A549 (cell line): ENCODE data around the gene NTRK3. TPM values are rescaled to one million over a fixed set of nuclear protein-coding genes. Genes with fewer than 3 reads are reported as not detected.

Source experiments
- ATAC-seq, 2 experiments: fragments of 200-7000 bp in 1 of 2; fragments of >200 bp in 1 of 2; cut with Nextera tagmentation in 1 of 2; cut with Tn5 transposase in 1 of 2; 3 replicates each; pipeline versions ENCODE4 v1.8.0 to v1.9.1; 2018 to 2020; ENCODE audit warnings: mild to moderate bottlenecking in 1 of 2, moderate library complexity in 1 of 2
- CTCF ChIA-PET: fragments of 300-600 bp; sonication (Branson Sonifier 250); formaldehyde crosslinking; extraction: SDS; loops from one replicate; lab custom pipeline; 2021; ENCODE audit warnings: antibody characterized with exemption, inconsistent platforms; lab: Yijun Ruan, JAX
- POLR2A ChIA-PET: fragments of 350-600 bp; formaldehyde crosslinking; extraction: SDS; loops from one replicate; lab custom pipeline; 2021; ENCODE audit warnings: antibody characterized with exemption, inconsistent platforms; lab: Yijun Ruan, JAX
- DNase-seq, 2 experiments: peaks; one replicate each; pipeline versions ENCODE4 v3.0.0 to v3.0.0-alpha.2; 2011 to 2016; ENCODE audit warnings: low read depth in 1 of 2, low spot score in 1 of 2
- FAIRE-seq: peaks from 2 replicates; lab custom pipeline; 2011; peaks lifted over from hg19 to GRCh38; lab: Jason Lieb, UNC
- H3K27ac ChIP-seq, 2 experiments: fragments of >200 bp; sonication (Bioruptor Twin); formaldehyde crosslinking; 3 replicates each; pipeline ENCODE4 v1.5.1; 2016 to 2017
- H3K4me1 ChIP-seq: fragments of >200 bp; sonication (Bioruptor Twin); formaldehyde crosslinking; 3 replicates; pipeline ENCODE4 v1.6.1; 2016
- H3K4me2 ChIP-seq: fragments of >200 bp; sonication (Bioruptor Twin); formaldehyde crosslinking; 3 replicates; pipeline ENCODE4 v1.6.1; 2016
- H3K4me3 ChIP-seq: fragments of >200 bp; sonication (Bioruptor Twin); formaldehyde crosslinking; 3 replicates; pipeline ENCODE4 v1.5.1; 2016
- H3K9me3 ChIP-seq: fragments of >200 bp; sonication (Bioruptor Twin); formaldehyde crosslinking; 3 replicates; pipeline ENCODE4 v1.6.1; 2016
- ATOH8 ChIP-seq: fragments of 250-450 bp; sonication (Bioruptor Pico); IDR thresholded peaks from 2 replicates; pipeline ENCODE4 v1.5.0; 2020; ENCODE audit warnings: low read depth, mild to moderate bottlenecking, moderate library complexity
- BHLHE40 ChIP-seq: IDR thresholded peaks from 2 replicates; pipeline ENCODE4 v1.6.1; 2012; ENCODE audit warnings: low read depth, low read length, inconsistent platforms
- CBX2 ChIP-seq: fragments of 200-600 bp; sonication (generic); IDR thresholded peaks from 2 replicates; pipeline ENCODE4 v1.6.1; 2016; ENCODE audit warnings: low read depth, mild to moderate bottlenecking, borderline replicate concordance
- CBX8 ChIP-seq: fragments of 200-600 bp; sonication (generic); IDR thresholded peaks from 2 replicates; pipeline ENCODE4 v1.6.1; 2016
- CEBPB ChIP-seq, 2 experiments: fragments of >200 bp in 1 of 2; sonication (Bioruptor Twin) in 1 of 2; formaldehyde crosslinking in 1 of 2; IDR thresholded peaks; 2 replicates each; pipeline ENCODE4 v1.6.1; 2012 to 2016
- CHD4 ChIP-seq: fragments of 200-600 bp; sonication (generic); IDR thresholded peaks from 2 replicates; pipeline ENCODE4 v1.6.1; 2016; ENCODE audit warnings: antibody characterized with exemption, mild to moderate bottlenecking, borderline replicate concordance
- E2F6 ChIP-seq: IDR thresholded peaks from 2 replicates; pipeline ENCODE4 v1.6.1; 2012; ENCODE audit warnings: low read depth, borderline replicate concordance
- ELK1 ChIP-seq: fragments of 150-350 bp; IDR thresholded peaks from 2 replicates; pipeline ENCODE4 v1.6.1; 2014; ENCODE audit warnings: low read depth, mild to moderate bottlenecking, low read length
- EP300 ChIP-seq, 2 experiments: fragments of >200 bp; sonication (Bioruptor Twin); formaldehyde crosslinking; IDR thresholded peaks; 2 replicates in 1 of 2; 3 replicates in 1 of 2; pipeline ENCODE4 v1.6.1; 2016 to 2017
- ESRRA ChIP-seq: fragments of 150-350 bp; IDR thresholded peaks from 2 replicates; pipeline ENCODE4 v1.6.1; 2014; ENCODE audit warnings: mild to moderate bottlenecking, low read length, borderline replicate concordance
- FOSB ChIP-seq: fragments of 250-450 bp; sonication (Bioruptor Pico); IDR thresholded peaks from 2 replicates; pipeline ENCODE4 v1.5.0; 2020; ENCODE audit warnings: mild to moderate bottlenecking, moderate library complexity
- FOXS1 ChIP-seq: fragments of 250-450 bp; sonication (Bioruptor Pico); IDR thresholded peaks from 2 replicates; pipeline ENCODE4 v1.5.0; 2020; ENCODE audit warnings: mild to moderate bottlenecking, moderate library complexity
- HMGXB4 ChIP-seq: fragments of 250-450 bp; sonication (Bioruptor Pico); IDR thresholded peaks from 2 replicates; pipeline ENCODE4 v1.5.0; 2021; ENCODE audit warnings: mild to moderate bottlenecking, moderate library complexity, borderline replicate concordance
- HOXA7 ChIP-seq: fragments of 250-450 bp; sonication (Bioruptor Pico); IDR thresholded peaks from 2 replicates; pipeline ENCODE4 v1.5.0; 2020; ENCODE audit warnings: mild to moderate bottlenecking, moderate library complexity
- HOXB13 ChIP-seq: fragments of 250-450 bp; sonication (Bioruptor Pico); IDR thresholded peaks from 2 replicates; pipeline ENCODE4 v1.5.0; 2020; ENCODE audit warnings: low read depth, mild to moderate bottlenecking, moderate library complexity
- KDM1A ChIP-seq: fragments of 200-600 bp; sonication (generic); IDR thresholded peaks from 2 replicates; pipeline ENCODE4 v1.6.1; 2016; ENCODE audit warnings: low read depth, mild to moderate bottlenecking
- KDM5A ChIP-seq: fragments of 200-600 bp; sonication (generic); IDR thresholded peaks from 2 replicates; pipeline ENCODE4 v1.6.1; 2016; ENCODE audit warnings: antibody characterized with exemption, mild to moderate bottlenecking
- MYC ChIP-seq: IDR thresholded peaks from 2 replicates; pipeline ENCODE4 v1.6.1; 2012; ENCODE audit warnings: mild to moderate bottlenecking, inconsistent platforms, low read length, improper control_type of control experiment, borderline replicate concordance
- NFE2L2 ChIP-seq: fragments of 150-350 bp; conservative IDR thresholded peaks from 2 replicates; pipeline ENCODE4 v1.6.1; 2014; ENCODE audit warnings: low read length
- PBX3 ChIP-seq: IDR thresholded peaks from 2 replicates; pipeline ENCODE4 v1.6.1; 2012
- POLR2A ChIP-seq: IDR thresholded peaks from 2 replicates; pipeline ENCODE4 v1.6.1; 2012; ENCODE audit warnings: mild to moderate bottlenecking, low read length
- RAD21 ChIP-seq, 2 experiments: fragments of >200 bp in 1 of 2; sonication (Bioruptor Twin) in 1 of 2; formaldehyde crosslinking in 1 of 2; IDR thresholded peaks in 1 of 2; conservative IDR thresholded peaks in 1 of 2; 2 replicates in 1 of 2; 3 replicates in 1 of 2; pipeline ENCODE4 v1.6.1; 2012 to 2018; ENCODE audit warnings: inconsistent platforms in 1 of 2
- RARB ChIP-seq: fragments of 250-450 bp; sonication (Bioruptor Pico); IDR thresholded peaks from 2 replicates; pipeline ENCODE4 v1.8.0; 2021; ENCODE audit warnings: mild to moderate bottlenecking, moderate library complexity
- RCOR1 ChIP-seq: fragments of 150-350 bp; IDR thresholded peaks from 2 replicates; pipeline ENCODE4 v1.6.1; 2014; ENCODE audit warnings: antibody characterized with exemption, low read length, low read depth
- RFX5 ChIP-seq: fragments of 450-650 bp; IDR thresholded peaks from 2 replicates; pipeline ENCODE4 v1.7.1; 2014; ENCODE audit warnings: antibody characterized with exemption, mild to moderate bottlenecking, moderate library complexity
- RNF2 ChIP-seq: fragments of 200-600 bp; sonication (generic); IDR thresholded peaks from 2 replicates; pipeline ENCODE4 v1.6.1; 2016; ENCODE audit warnings: low read depth, mild to moderate bottlenecking, antibody characterized with exemption, moderate library complexity, borderline replicate concordance
- SMC3 ChIP-seq: fragments of >200 bp; sonication (Bioruptor Twin); formaldehyde crosslinking; IDR thresholded peaks from 3 replicates; pipeline ENCODE4 v1.6.1; 2018; ENCODE audit warnings: inconsistent platforms
- SREBF2 ChIP-seq: fragments of 450-650 bp; IDR thresholded peaks from 2 replicates; pipeline ENCODE4 v1.6.1; 2014; ENCODE audit warnings: mild to moderate bottlenecking, moderate library complexity
- TP53 ChIP-seq: fragments of 250-450 bp; sonication (Bioruptor Pico); IDR thresholded peaks from 2 replicates; pipeline ENCODE4 v1.5.0; 2021; ENCODE audit warnings: mild to moderate bottlenecking, moderate library complexity
- ZC3H11A ChIP-seq: fragments of 450-650 bp; IDR thresholded peaks from 2 replicates; pipeline ENCODE4 v1.6.1; 2014; ENCODE audit warnings: antibody characterized with exemption, mild to moderate bottlenecking
- ZNF302 ChIP-seq: fragments of 250-450 bp; sonication (Bioruptor Pico); IDR thresholded peaks from 2 replicates; pipeline ENCODE4 v1.9.0; 2021; ENCODE audit warnings: inconsistent platforms, mild to moderate bottlenecking, moderate library complexity
- WGBS: methylation state at CpG from one replicate; pipeline ENCODE4 v1.1.6; 2017; ENCODE audit errors: missing lambda C conversion rate; 5-methylcytosine and 5-hydroxymethylcytosine counted together
- polyA plus RNA-seq, 4 experiments: library from polyadenylated mRNA; depleted of rRNA in 3 of 4; stranded (reverse); fragments of >200 nt; fragmentation: RNase III in 1 of 4; extraction: RNeasy Plus Mini Kit Qiagen cat#74134 plus additional on column Dnase treatment in 1 of 4; gene quantifications; 2 replicates in 3 of 4; 3 replicates in 1 of 4; pipeline ENCODE4 v1.2.3, GENCODE V29; 2011 to 2017
- TF ChIP-seq, protein P1 (sequence below): fragments of >200 bp; sonication (Bioruptor Twin); formaldehyde crosslinking; IDR thresholded peaks from 3 replicates; pipeline ENCODE4 v1.5.1; 2016

NTRK3 gene
- polyA plus RNA-seq, 2 of the 4 experiments (the other 2 are of a cell fraction): 55.0 to 55.2 TPM

DNA sequence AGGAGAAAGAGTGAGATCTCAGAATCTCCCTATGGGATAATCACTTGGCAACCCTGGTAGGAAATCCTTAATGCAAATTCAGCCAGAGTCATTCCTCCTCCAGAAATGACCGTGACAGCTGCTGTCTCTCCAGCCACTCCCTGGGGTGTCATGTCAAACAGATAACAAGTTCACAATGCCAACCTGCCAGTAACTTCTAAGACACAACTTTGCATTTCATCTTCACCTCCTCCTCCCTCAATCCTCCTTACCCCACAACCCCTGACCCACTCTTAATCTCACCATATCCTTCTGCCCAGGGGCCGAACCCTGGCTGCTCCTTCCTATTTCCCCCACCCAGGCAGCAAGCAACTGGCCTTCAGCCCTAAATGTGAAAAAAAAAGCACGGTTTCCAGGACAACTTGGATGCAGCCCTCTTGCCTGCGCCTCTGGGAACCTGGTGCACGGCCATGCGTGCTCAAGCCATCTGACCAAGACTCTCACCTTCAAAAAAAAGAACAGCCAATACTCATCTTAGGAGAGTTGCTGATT, 166.0 kb downstream of the NTRK3 start:
- ATAC-seq: no peak
- FAIRE-seq: no peak
- WGBS: 36% methylated on average over 6 of the region's 6 CpGs
- H3K4me3 ChIP-seq: no peak overlapping the region
- POLR2A ChIA-PET: no interaction called here
- no peak overlapping the region; the same call in 2 of the 3 replicates for H3K4me2 ChIP-seq
- H3K9me3 ChIP-seq: no peaks in the 10 kb centered on the region
- CTCF ChIA-PET: no interaction called here
- H3K27ac ChIP-seq: no peak overlapping the region
- H3K4me1 ChIP-seq: peaks cover 23% of the 10 kb centered on the region
- DNase-seq: no peak
- TF ChIP-seq ZNF302 (no peak), BHLHE40 (no peak), ATOH8 (no peak), RCOR1 (no peak), HMGXB4 (no peak), FOXS1 (CRISPR knock-in tag) (no peak), HOXA7 (CRISPR knock-in tag) (no peak), POLR2A (no peak), MYC (no peak), HOXB13 (CRISPR knock-in tag) (no peak), RARB (no peak), SMC3 (no peak), ELK1 (no peak), KDM1A (no peak), CEBPB (IDR thresholded peaks at IDR 0.05) (no peak), CBX2 (no peak), E2F6 (no peak), RFX5 (no peak), RNF2 (no peak)
- TF ChIP-seq, protein P1, sequence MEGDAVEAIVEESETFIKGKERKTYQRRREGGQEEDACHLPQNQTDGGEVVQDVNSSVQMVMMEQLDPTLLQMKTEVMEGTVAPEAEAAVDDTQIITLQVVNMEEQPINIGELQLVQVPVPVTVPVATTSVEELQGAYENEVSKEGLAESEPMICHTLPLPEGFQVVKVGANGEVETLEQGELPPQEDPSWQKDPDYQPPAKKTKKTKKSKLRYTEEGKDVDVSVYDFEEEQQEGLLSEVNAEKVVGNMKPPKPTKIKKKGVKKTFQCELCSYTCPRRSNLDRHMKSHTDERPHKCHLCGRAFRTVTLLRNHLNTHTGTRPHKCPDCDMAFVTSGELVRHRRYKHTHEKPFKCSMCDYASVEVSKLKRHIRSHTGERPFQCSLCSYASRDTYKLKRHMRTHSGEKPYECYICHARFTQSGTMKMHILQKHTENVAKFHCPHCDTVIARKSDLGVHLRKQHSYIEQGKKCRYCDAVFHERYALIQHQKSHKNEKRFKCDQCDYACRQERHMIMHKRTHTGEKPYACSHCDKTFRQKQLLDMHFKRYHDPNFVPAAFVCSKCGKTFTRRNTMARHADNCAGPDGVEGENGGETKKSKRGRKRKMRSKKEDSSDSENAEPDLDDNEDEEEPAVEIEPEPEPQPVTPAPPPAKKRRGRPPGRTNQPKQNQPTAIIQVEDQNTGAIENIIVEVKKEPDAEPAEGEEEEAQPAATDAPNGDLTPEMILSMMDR: no peak
- TF ChIP-seq, all 56 proteins: peak for 0

- Histone ChIP-seq H3K4me2 (peak overlapping the region; percentile 15; the same call in 2 of the 3 replicates), H3K4me3 (no peak overlapping the region), H3K27ac (no peak overlapping the region), H3K9me3 (no peaks in the 10 kb centered on the region), H3K4me1 (peaks cover 23% of the 10 kb centered on the region)
- ChIA-PET POLR2A (no interaction called here), CTCF (no interaction called here)
- FAIRE-seq (no peak), ATAC-seq (peak; percentile 26 to 36; a peak in 3 of 6 replicates), DNase-seq (no peak)
- WGBS: 28% methylated on average over 4 of the region's 4 CpGs
- TF ChIP-seq BHLHE40 (no peak), RAD21 (conservative IDR thresholded peaks at IDR 0.05 in 1 of 2, IDR thresholded peaks at IDR 0.05 in 1 of 2) (no peak), CBX8 (no peak), KDM5A (no peak), PBX3 (no peak), NFE2L2 (no peak), CHD4 (no peak), TP53 (CRISPR knock-in tag) (no peak), ZC3H11A (no peak), SMC3 (no peak), EP300 (IDR thresholded peaks at IDR 0.05) (no peak), RARB (no peak), ESRRA (no peak), HOXB13 (CRISPR knock-in tag) (no peak), SREBF2 (no peak), FOSB (CRISPR knock-in tag) (no peak), RNF2 (no peak)
Measured at GRCh38 chr15:88089731-88090130, 166.8 kb downstream of the NTRK3 start.
